CD14-positive monocyte (primary cell): ENCODE data around the gene DYNLT3. TPM values are rescaled to one million over a fixed set of nuclear protein-coding genes. Genes with fewer than 3 reads are reported as not detected.

Experiments
- DNase-seq, 3 donors: peaks; one replicate each; pipeline ENCODE4 v3.0.0-alpha.2; 2011 to 2022
- H2AFZ ChIP-seq: 2 replicates; pipeline ENCODE4 v1.6.0; 2012; ENCODE audit warnings: mild to moderate bottlenecking, low read depth, low read length, inconsistent platforms; ENCODE audit not compliant: insufficient read depth, poor library complexity, severe bottlenecking
- H3K27ac ChIP-seq, 2 donors: 1 replicate in 1 of 2; 2 replicates in 1 of 2; pipeline ENCODE4 v1.5.1; 2012 to 2013; ENCODE audit warnings: low read length in 2 of 2, control low read depth in 1 of 2, inconsistent platforms in 1 of 2, low read depth in 1 of 2, mild to moderate bottlenecking in 1 of 2
- H3K27me3 ChIP-seq, 2 donors: one replicate each; pipeline versions ENCODE4 v1.6.0 to v1.6.1; 2011 to 2013; ENCODE audit warnings: low read length in 2 of 2; ENCODE audit not compliant: control insufficient read depth in 2 of 2, insufficient read depth in 2 of 2
- H3K36me3 ChIP-seq, 2 donors: replicated peaks in 1 of 2; 1 replicate in 1 of 2; 2 replicates in 1 of 2; pipeline versions ENCODE4 v1.5.1 to v1.6.1; 2012 to 2013; ENCODE audit warnings: low read length in 2 of 2, control low read depth in 1 of 2, inconsistent platforms in 1 of 2, mild to moderate bottlenecking in 1 of 2; ENCODE audit not compliant: insufficient read depth in 2 of 2, control insufficient read depth in 1 of 2
- H3K4me1 ChIP-seq, 2 donors: 1 replicate in 1 of 2; 2 replicates in 1 of 2; pipeline versions ENCODE4 v1.5.1 to v1.6.1; 2012 to 2013; ENCODE audit warnings: low read length in 2 of 2, control low read depth in 1 of 2, inconsistent platforms in 1 of 2, mild to moderate bottlenecking in 1 of 2, moderate library complexity in 1 of 2; ENCODE audit not compliant: insufficient read depth in 2 of 2, control insufficient read depth in 1 of 2
- H3K4me2 ChIP-seq: replicated peaks from 2 replicates; pipeline ENCODE3; 2012; ENCODE audit warnings: low read length, moderate library complexity, mild to moderate bottlenecking; ENCODE audit not compliant: poor library complexity, severe bottlenecking; ENCODE audit errors: extremely low read depth
- H3K4me3 ChIP-seq, 3 experiments: fragments of 200-600 bp in 1 of 3; sonication (generic) in 1 of 3; replicated peaks in 1 of 3; 1 replicate in 2 of 3; 2 replicates in 1 of 3; pipeline ENCODE4 v1.5.1; 2011 to 2013; ENCODE audit warnings: low read length in 3 of 3, mild to moderate bottlenecking in 3 of 3, control low read depth in 2 of 3, low read depth in 2 of 3, inconsistent platforms in 1 of 3, moderate library complexity in 1 of 3
- H3K79me2 ChIP-seq: 2 replicates; pipeline ENCODE4 v1.6.0; 2012; ENCODE audit warnings: mild to moderate bottlenecking, control low read depth, inconsistent platforms, low read length, moderate library complexity; ENCODE audit not compliant: insufficient read depth
- H3K9ac ChIP-seq: 2 replicates; pipeline ENCODE4 v1.6.0; 2017; ENCODE audit warnings: low read length, mild to moderate bottlenecking; ENCODE audit not compliant: insufficient read depth, poor library complexity, severe bottlenecking
- H3K9me3 ChIP-seq, 2 donors: replicated peaks in 1 of 2; 1 replicate in 1 of 2; 2 replicates in 1 of 2; pipeline versions ENCODE4 v1.5.1 to v1.6.1; 2012 to 2013; ENCODE audit warnings: low read length in 2 of 2, control low read depth in 1 of 2; ENCODE audit not compliant: control insufficient read depth in 1 of 2, insufficient read depth in 1 of 2
- H4K20me1 ChIP-seq: 2 replicates; pipeline ENCODE4 v1.6.0; 2012; ENCODE audit warnings: mild to moderate bottlenecking, low read length, control low read depth, moderate library complexity; ENCODE audit not compliant: insufficient read depth
- H3K27ac Mint-ChIP-seq, 7 donors: one replicate each; pipeline ENCODE4 v1.8.0; 2020; ENCODE audit warnings: mild to moderate bottlenecking in 7 of 7, mixed read lengths in 7 of 7, moderate library complexity in 6 of 7, inconsistent platforms in 2 of 7
- H3K27me3 Mint-ChIP-seq, 3 donors: one replicate each; pipeline ENCODE4 v1.8.0; 2021 to 2022; ENCODE audit warnings: low read depth in 3 of 3, mild to moderate bottlenecking in 3 of 3, mixed read lengths in 3 of 3, moderate library complexity in 3 of 3, inconsistent platforms in 1 of 3
- H3K36me3 Mint-ChIP-seq, 2 donors: one replicate each; pipeline ENCODE4 v1.8.0; 2020; ENCODE audit warnings: mixed read lengths in 2 of 2, inconsistent platforms in 1 of 2, mild to moderate bottlenecking in 1 of 2
- H3K4me1 Mint-ChIP-seq: one replicate; pipeline ENCODE4 v1.8.0; 2020; ENCODE audit warnings: mild to moderate bottlenecking, mixed read lengths
- H3K4me3 Mint-ChIP-seq, 2 donors: one replicate each; pipeline ENCODE4 v1.8.0; 2020; ENCODE audit warnings: mild to moderate bottlenecking in 2 of 2, mixed read lengths in 2 of 2, moderate library complexity in 1 of 2
- H3K9me3 Mint-ChIP-seq, 7 donors: one replicate each; pipeline ENCODE4 v1.8.0; 2020 to 2022; ENCODE audit warnings: mixed read lengths in 7 of 7, mild to moderate bottlenecking in 6 of 7, moderate library complexity in 6 of 7, inconsistent platforms in 2 of 7
- CTCF ChIP-seq: fragments of 200-600 bp; IDR thresholded peaks from one replicate; pipeline ENCODE4 v1.8.0; 2022; ENCODE audit warnings: antibody characterized with exemption, mild to moderate bottlenecking
- WGBS: methylation state at CpG from one replicate; pipeline ENCODE4 v1.1.5; 2013; ENCODE audit warnings: missing lambda C conversion rate; ENCODE audit not compliant: insufficient coverage; 5-methylcytosine and 5-hydroxymethylcytosine counted together
- intact Hi-C, 2 donors: fragments of 100-400 bp; cut with micrococcal nuclease; formaldehyde crosslinking; loops; one replicate each; pipeline versions ENCODE4 v1.15.0 to v1.15.1; 2023
- polyA plus RNA-seq, 3 donors: library from polyadenylated mRNA; depleted of rRNA in 1 of 3; unstranded in 2 of 3; stranded (reverse) in 1 of 3; fragments of 300-500 nt in 2 of 3; fragments of >200 nt in 1 of 3; fragmentation: Illumina TruSeq in 2 of 3; gene quantifications; 1 replicate in 2 of 3; 2 replicates in 1 of 3; pipeline ENCODE4 v1.2.3, GENCODE V29; 2012 to 2021

The DYNLT3 gene
- polyA plus RNA-seq, 3 donors, result 9.4 to 21.9 (median 15.2) TPM

GRCh38 chrX:37854148-37854547 lies 6.8 kb upstream of the DYNLT3 start:
- TF ChIP-seq CTCF, result no peak
- Mint-ChIP-seq H3K9me3 (peaks cover 0 to 3% (median 0%) of the 10 kb centered on the region in 7 donors), H3K27ac (no peak overlapping the region), H3K4me1 (no peaks in the 10 kb centered on the region), H3K27me3 (peaks cover 0 to 14% (median 5%) of the 10 kb centered on the region in 3 donors), H3K36me3 (no peaks in the 10 kb centered on the region), H3K4me3 (no peak overlapping the region)
- no CpG with 5 or more reads among the region's 3 CpGs for WGBS
- Histone ChIP-seq H3K79me2 (no peaks in the 10 kb centered on the region), H2AFZ (no peak overlapping the region), H3K27ac (no peak overlapping the region), H3K4me2 (no peak overlapping the region), H3K27me3 (peaks cover 0 to 2% of the 10 kb centered on the region in 2 donors), H4K20me1 (no peaks in the 10 kb centered on the region), H3K9ac (no peak overlapping the region), H3K4me3 (no peak overlapping the region), H3K4me1 (no peaks in the 10 kb centered on the region), H3K9me3 (no peaks in the 10 kb centered on the region), H3K36me3 (no peaks in the 10 kb centered on the region)
- intact Hi-C loops, result no loop called here
- DNase-seq, result no peak

GRCh38 chrX:37847733-37848197 lies 394 bp upstream of the DYNLT3 start:
- WGBS, result 0% methylated on average over 1 of the region's 5 CpGs
- intact Hi-C loops, result no loop called here
- TF ChIP-seq CTCF, result no peak
- no peak overlapping the region for H3K9ac ChIP-seq
- H4K20me1 ChIP-seq, result no peaks in the 10 kb centered on the region
- H3K79me2 ChIP-seq, result no peaks in the 10 kb centered on the region
- Mint-ChIP-seq H3K4me3 (peak overlapping the region; percentile 71 to 83), H3K27ac (peak overlapping the region in 5 of 7 donors; percentile 43 to 83 (median 81)), H3K36me3 (no peaks in the 10 kb centered on the region), H3K9me3 (peaks cover 0 to 4% (median 0%) of the 10 kb centered on the region in 7 donors), H3K27me3 (peaks cover 0 to 4% (median 0%) of the 10 kb centered on the region in 3 donors), H3K4me1 (peaks cover 6% of the 10 kb centered on the region)
- peaks cover 0 to 2% of the 10 kb centered on the region in 2 donors for H3K27me3 ChIP-seq
- H3K4me3 ChIP-seq, result peak overlapping the region; percentile 52 to 78 (median 75)
- H3K4me2 ChIP-seq, result peak overlapping the region; percentile 78
- DNase-seq, result no peak
- peak overlapping the region; percentile 77 for H2AFZ ChIP-seq
- H3K27ac ChIP-seq, result peak overlapping the region in 1 of 2 donors; percentile 67
- H3K36me3 ChIP-seq, result no peaks in the 10 kb centered on the region
- H3K9me3 ChIP-seq, result no peaks in the 10 kb centered on the region
- peaks cover 0 to 7% of the 10 kb centered on the region in 2 donors for H3K4me1 ChIP-seq
